Omental fat pad (tissue), 4 donors: ENCODE results near the gene PKD2. TPM values are rescaled to one million over a fixed set of nuclear protein-coding genes. Genes with fewer than 3 reads are reported as not detected.
A peak's percentile ranks its signal among the peaks of the same experiment; 100 is the strongest.

Experiments
- ATAC-seq: fragments of 150-250 bp; one replicate; pipeline ENCODE4 v1.9.1; 2016; ENCODE audit warnings: mild to moderate bottlenecking, moderate library complexity; ENCODE audit not compliant: low FRiP score
- DNase-seq: peaks from one replicate; pipeline ENCODE4 v3.0.0-alpha.2; 2019; ENCODE audit warnings: low spot score
- CTCF ChIP-seq, 3 donors: fragments of 450-650 bp; IDR thresholded peaks; one replicate each; pipeline ENCODE4 v1.5.1; 2016 to 2017; ENCODE audit warnings: antibody characterized with exemption in 3 of 3, mild to moderate bottlenecking in 3 of 3, moderate library complexity in 2 of 3
- total RNA-seq, 4 donors: library from RNA; depleted of rRNA; stranded (reverse); fragments of >200 nt; gene quantifications; one replicate each; pipeline ENCODE4 v1.1.0, GENCODE V29; 2016

The PKD2 gene
- total RNA-seq, 4 donors from 2014 or later: 66.5 to 130 (median 88.6) TPM

DNA sequence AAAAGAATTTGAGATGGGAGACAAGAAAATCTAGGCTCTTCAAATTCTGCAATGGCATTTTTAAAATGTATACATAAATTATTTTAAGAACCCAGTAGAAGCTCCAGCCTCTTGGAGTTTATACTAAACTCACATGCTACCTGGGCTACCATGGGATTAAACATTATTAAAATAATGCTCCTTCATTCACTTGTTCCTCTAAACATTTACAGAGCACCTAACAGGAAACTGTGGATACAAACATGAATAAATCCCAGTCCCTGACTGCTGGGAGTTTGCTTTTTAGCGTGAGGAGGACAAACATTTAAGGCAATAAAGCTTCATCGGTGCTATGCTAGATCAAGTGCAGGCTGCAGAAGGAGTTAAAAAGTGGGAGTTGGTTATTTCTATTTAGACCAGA is 37.3 kb upstream of the PKD2 start:
- no peak for DNase-seq
- no peak for TF ChIP-seq CTCF (IDR thresholded peaks at IDR 0.05)
- no peak for ATAC-seq

GRCh38 chr4:87971866-87972265 is 35.6 kb upstream of the PKD2 start:
- no peak for TF ChIP-seq CTCF (IDR thresholded peaks at IDR 0.05)
- no peak for DNase-seq
- ATAC-seq: no peak

DNA sequence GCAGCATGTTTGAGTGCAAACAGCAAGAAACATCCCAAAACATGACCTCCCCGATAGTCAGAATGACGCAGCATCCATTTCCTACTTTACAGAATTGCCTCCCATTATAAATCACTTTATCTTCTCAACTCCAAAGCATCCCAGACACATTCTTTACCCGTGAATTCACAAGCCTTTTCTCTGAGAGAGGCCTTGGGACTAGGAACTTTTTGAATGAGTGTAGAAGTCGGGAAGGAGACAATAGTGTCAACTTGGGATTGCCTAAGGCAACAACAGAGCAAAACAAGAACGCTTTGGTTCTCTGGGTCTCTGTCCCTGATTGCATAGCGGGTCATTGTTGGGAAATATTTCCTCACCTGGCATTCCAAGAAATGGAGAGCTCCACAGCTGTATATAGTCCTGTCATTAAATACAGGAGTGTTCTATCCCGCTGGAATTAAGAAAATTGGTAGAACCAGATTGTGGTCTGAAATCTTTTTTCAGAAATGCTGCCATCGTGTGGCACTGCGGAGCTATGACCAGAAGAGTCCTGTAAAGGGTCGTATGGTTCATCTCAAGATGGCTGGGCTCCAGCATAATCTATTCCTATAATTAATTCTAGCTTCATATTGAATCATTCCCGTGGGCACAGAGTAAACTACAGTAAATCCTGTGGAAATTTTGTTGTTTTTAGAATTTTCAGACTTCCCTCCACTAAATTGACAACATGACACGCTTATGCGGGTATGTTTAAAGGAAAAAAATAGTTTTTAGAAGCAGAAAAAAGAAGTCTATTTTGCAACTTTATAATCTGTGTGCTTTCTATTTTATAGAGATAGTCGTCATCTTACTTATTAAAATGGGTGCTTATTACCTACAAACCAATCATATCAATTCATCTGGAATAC is 33.9 kb upstream of the PKD2 start:
- DNase-seq (no peak), ATAC-seq (peak; percentile 89)
- TF ChIP-seq CTCF (IDR thresholded peaks at IDR 0.05): peak in 2 of 3 donors; percentile 33 to 39

DNA sequence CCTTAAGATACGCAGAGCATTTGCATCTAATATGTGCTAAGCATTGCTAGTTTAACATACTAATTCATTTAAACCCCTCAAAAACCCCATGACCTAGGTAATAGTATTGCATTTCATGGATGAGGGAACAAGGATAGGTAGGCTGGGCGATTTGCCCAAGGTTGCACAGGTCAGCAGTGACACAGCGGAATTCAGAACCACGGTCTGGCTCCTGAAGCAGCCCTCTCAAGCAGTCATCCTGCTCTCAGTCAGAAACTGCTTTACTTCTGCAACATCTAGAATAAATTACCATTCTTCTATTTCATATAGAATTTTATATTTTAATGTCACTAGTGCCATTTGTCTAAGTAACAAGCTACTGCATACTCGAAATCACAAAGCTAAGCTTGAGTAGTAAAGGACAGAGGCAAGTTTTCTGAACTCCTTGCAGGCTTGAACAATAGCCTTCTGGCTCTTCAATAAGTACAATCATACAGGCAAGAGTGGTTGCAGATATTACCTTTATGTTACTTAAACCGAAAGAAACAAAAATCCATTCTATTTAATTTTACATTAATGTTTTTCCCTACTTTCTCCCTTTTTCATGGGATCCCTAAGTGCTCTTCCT is 32.5 kb upstream of the PKD2 start:
- ATAC-seq (no peak), DNase-seq (no peak)
- no peak for TF ChIP-seq CTCF (IDR thresholded peaks at IDR 0.05)

- ATAC-seq (no peak), DNase-seq (no peak)
- no peak for TF ChIP-seq CTCF (IDR thresholded peaks at IDR 0.05)
Measured at GRCh38 chr4:87975466-87975865, 32.0 kb upstream of the PKD2 start, which contains the start of gene SPP1. TSS of gene SPP1 (plus strand) at chr4:87975714. CDS start at chr4:87976896, 1,182 bp downstream.

DNA sequence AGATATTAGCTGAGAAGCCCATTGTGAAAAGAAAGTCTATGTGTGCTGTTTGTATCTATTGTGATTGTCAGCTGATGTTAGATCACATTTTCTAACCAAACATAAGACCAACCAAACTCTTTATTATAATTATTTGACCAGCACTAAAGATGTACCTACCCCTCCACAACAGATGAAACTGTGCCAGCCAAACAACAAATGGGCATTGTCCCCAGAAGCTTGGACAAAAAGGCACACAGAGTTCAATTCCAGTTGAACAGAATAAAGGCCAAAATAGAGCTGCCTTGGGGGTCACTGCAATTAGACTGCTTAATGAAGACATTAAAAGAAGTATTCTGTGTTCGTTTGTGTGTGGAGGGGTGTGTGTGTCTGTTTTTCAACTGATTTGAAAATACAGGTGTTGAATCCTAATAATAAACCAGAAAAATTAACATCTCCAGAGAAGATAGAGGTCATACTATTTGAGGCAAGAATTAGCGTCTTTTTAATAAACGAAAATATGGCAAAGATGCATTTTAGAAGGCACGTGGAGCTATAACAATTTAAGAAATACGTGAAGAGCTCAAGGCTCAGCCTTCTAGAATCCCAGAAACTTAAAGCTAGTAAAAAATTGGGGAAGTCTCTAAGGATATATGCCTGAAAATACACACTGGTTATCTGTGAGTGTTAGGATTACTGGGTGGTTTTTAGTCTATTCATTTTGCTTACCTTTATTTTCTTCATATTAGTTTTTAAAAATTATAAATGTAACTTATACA is 29.7 kb upstream of the PKD2 start:
- ATAC-seq: no peak
- TF ChIP-seq CTCF (IDR thresholded peaks at IDR 0.05): no peak

More for the DNA sequence above, 29.7 kb upstream of the PKD2 start:
- no peak for DNase-seq
